GM18517 (cell line): Measurements from ENCODE around the gene DZIP1L.

Experiments
- ATAC-seq: cut with Tn5 transposase; IDR thresholded peaks from one replicate; pipeline ENCODE4 v1.9.1; 2021; ENCODE audit warnings: mild to moderate bottlenecking, moderate library complexity; ENCODE audit not compliant: unreplicated experiment

Gene DZIP1L

GRCh38 chr3:138036572-138036971 is 78.8 kb downstream of the DZIP1L start:
- ATAC-seq: no peak

DNA sequence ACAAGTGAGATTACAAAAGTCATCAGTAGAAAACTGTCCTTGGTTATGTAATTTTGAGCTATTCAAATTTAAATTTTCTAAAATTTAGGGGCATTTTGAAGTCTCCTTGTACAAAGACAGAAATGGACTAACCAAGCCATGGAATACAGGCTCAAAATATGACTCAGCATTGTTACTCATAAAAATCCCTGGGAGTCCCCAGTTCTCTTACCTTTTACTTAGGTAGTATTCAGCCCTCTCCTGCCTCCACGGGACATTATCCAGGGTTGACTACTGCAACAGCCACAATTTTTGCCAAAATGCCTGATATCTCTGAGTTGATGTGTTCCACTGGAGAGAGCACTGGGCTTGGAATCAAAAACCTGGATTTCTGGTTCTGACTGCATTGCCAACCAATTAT is 80.5 kb downstream of the DZIP1L start:
- no peak for ATAC-seq

DNA sequence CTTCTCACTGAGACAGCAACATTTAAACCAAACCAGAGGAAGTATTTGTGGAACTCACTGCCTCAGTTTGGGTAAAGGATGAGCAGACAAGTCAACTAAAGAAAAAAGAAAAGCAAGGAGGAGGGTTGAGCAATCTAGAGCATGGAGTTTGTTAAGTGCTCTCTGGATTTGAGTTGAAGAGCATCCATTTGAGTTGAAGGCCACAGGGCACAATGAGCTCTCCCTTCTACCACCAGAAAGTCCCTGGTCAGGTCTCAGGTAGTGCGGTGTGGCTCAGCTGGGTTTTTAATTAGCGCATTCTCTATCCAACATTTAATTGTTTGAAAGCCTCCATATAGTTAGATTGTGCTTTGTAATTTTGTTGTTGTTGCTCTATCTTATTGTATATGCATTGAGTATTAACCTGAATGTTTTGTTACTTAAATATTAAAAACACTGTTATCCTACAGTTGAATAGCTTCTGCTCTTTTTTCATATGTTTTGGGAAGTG is 82.2 kb downstream of the DZIP1L start:
- ATAC-seq: no peak

DNA sequence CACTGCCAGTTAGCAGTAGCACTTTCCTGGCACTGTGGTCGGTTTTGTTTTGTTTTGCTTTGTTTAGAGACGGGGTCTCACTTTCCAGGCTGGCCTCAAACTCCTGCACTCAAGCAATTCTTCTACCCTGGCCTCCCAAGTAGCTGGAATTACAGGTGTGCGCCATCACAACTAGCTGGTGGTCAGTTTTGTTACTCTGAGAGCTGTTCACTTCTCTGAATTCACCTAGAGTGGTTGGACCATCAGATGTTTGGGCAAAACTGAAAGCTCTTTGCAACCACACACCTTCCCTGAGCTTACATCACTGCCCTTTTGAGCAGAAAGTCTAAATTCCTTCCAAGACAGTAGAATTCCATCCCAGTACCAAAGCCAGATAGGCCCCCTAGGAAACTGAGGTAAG is 82.8 kb downstream of the DZIP1L start:
- ATAC-seq: no peak

DNA sequence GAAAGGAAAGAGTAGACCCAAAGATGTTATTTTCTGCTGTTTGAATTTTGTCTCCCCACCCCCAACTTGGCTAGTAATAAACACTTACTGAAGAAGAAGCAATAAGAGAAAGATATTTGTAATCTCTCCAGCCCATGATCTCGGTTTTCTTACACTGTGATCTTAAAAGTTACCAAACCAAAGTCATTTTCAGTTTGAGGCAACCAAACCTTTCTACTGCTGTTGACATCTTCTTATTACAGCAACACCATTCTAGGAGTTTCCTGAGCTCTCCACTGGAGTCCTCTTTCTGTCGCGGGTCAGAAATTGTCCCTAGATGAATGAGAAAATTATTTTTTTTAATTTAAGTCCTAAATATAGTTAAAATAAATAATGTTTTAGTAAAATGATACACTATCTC is 83.9 kb downstream of the DZIP1L start:
- no peak for ATAC-seq

GRCh38 chr3:138030734-138031280 is 84.6 kb downstream of the DZIP1L start:
- ATAC-seq: no peak

DNA sequence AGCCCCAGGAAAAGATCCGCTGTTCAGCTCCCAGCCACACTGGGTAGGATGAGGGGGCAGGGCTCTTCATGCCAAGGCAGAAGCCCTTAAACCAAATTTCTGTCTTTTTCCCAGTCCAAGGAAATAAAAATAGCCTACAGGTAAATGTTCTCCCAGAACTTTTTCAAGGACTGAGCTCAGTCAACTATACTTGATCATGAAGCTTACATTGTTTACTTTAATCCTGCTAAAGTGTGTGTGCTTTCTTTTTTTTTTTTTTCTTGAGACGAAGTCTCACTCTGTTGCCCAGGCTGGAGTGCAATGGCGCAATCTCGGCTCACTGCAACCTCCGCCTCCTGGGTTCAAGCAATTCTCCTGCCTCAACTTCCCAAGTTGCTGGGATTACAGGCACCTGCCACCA is 87.6 kb downstream of the DZIP1L start:
- ATAC-seq: no peak

DNA sequence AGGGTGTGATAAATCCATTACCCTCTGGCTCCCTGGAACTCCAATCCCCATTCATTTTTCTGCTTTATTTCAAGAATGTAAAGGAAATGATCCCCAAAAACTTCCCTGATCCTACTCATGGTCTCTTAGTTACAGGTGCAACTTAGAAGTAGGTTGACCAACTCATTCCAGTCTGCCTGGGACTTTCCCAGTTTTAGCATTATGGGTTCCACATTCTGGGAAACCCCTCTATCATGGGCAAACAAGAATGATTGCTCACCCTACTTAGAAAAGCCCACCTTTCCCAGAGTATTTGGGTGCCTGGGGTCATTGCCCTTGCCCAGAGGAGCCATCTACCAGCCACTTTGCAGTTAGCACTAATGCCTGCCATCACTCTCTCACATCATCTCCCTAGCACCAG is 89.9 kb downstream of the DZIP1L start:
- ATAC-seq: no peak

- no peak for ATAC-seq
Observed at GRCh38 chr3:138023754-138024153, 91.7 kb downstream of the DZIP1L start.

DNA sequence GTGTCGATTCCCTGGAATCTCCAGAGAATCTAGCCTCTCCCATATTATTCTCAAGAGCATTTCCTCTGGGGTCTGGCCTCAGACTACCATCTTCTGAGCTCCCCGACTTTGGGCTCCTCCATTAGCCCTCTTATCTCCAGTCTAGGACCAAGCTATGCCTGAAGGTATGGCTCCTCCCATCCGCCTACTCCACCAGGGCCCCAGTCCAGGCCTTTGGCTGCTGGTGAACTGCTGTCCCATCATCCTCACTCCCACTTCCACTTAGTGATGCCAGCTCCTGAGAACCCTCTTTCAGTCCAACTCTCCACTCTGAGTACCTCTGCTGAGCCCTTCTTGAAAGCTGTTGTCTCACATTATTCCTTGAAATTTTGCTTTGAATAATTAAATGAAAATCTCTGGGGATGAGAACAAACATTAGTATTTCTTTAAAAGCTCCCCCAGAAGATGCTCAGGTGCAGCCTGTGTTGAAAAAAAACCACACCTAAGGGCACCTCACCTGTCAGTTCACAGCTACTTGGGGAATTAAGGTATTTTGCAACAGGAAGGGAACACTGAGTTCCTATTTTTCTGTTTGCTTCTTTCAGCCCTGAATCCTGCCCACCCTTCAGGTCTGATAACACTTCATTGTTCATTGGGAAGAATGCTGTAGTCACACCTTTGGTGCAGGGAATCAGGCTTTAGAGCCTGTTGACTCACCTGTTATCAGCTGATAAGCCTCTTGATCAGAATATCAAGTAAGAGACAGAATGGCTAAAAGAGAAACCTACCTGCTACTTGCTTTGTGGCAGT is 95.9 kb downstream of the DZIP1L start:
- no peak for ATAC-seq

DNA sequence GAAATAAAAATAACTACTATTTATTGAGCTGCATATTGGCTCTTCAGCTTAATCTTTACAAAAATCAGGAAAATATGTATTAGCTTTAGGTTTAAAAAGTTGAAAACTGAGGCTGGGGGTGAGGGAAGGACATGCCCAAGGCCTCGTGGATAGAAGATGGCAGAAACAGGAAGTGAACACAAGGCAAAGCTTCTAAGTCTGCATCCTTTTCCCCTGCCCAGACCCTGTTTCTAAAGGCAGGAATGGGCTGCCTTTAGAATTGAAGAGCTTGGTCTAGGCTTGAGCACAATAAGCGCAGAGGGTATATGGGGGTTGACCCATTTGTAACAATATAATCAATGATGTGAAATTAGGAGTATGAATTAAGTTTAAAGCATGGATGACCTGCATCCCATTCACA is 99.3 kb downstream of the DZIP1L start:
- no peak for ATAC-seq

- no peak for ATAC-seq
Observed at GRCh38 chr3:138012526-138012925, 102.9 kb downstream of the DZIP1L start.
